CD14-positive monocyte (primary cell): ENCODE results near the gene TALDO1. TPM values are rescaled to one million over a fixed set of nuclear protein-coding genes. Genes with fewer than 3 reads are reported as not detected.

Source experiments
- DNase-seq, 3 donors: peaks; one replicate each; pipeline ENCODE4 v3.0.0-alpha.2; 2011 to 2022
- H2AFZ ChIP-seq: 2 replicates; pipeline ENCODE4 v1.6.0; 2012; ENCODE audit warnings: mild to moderate bottlenecking, low read depth, low read length, inconsistent platforms; ENCODE audit not compliant: insufficient read depth, poor library complexity, severe bottlenecking
- H3K27ac ChIP-seq, 2 donors: 1 replicate in 1 of 2; 2 replicates in 1 of 2; pipeline ENCODE4 v1.5.1; 2012 to 2013; ENCODE audit warnings: low read length in 2 of 2, control low read depth in 1 of 2, inconsistent platforms in 1 of 2, low read depth in 1 of 2, mild to moderate bottlenecking in 1 of 2
- H3K27me3 ChIP-seq, 2 donors: one replicate each; pipeline versions ENCODE4 v1.6.0 to v1.6.1; 2011 to 2013; ENCODE audit warnings: low read length in 2 of 2; ENCODE audit not compliant: control insufficient read depth in 2 of 2, insufficient read depth in 2 of 2
- H3K36me3 ChIP-seq, 2 donors: replicated peaks in 1 of 2; 1 replicate in 1 of 2; 2 replicates in 1 of 2; pipeline versions ENCODE4 v1.5.1 to v1.6.1; 2012 to 2013; ENCODE audit warnings: low read length in 2 of 2, control low read depth in 1 of 2, inconsistent platforms in 1 of 2, mild to moderate bottlenecking in 1 of 2; ENCODE audit not compliant: insufficient read depth in 2 of 2, control insufficient read depth in 1 of 2
- H3K4me1 ChIP-seq, 2 donors: 1 replicate in 1 of 2; 2 replicates in 1 of 2; pipeline versions ENCODE4 v1.5.1 to v1.6.1; 2012 to 2013; ENCODE audit warnings: low read length in 2 of 2, control low read depth in 1 of 2, inconsistent platforms in 1 of 2, mild to moderate bottlenecking in 1 of 2, moderate library complexity in 1 of 2; ENCODE audit not compliant: insufficient read depth in 2 of 2, control insufficient read depth in 1 of 2
- H3K4me2 ChIP-seq: replicated peaks from 2 replicates; pipeline ENCODE3; 2012; ENCODE audit warnings: low read length, moderate library complexity, mild to moderate bottlenecking; ENCODE audit not compliant: poor library complexity, severe bottlenecking; ENCODE audit errors: extremely low read depth
- H3K4me3 ChIP-seq, 3 experiments: fragments of 200-600 bp in 1 of 3; sonication (generic) in 1 of 3; replicated peaks in 1 of 3; 1 replicate in 2 of 3; 2 replicates in 1 of 3; pipeline ENCODE4 v1.5.1; 2011 to 2013; ENCODE audit warnings: low read length in 3 of 3, mild to moderate bottlenecking in 3 of 3, control low read depth in 2 of 3, low read depth in 2 of 3, inconsistent platforms in 1 of 3, moderate library complexity in 1 of 3
- H3K79me2 ChIP-seq: 2 replicates; pipeline ENCODE4 v1.6.0; 2012; ENCODE audit warnings: mild to moderate bottlenecking, control low read depth, inconsistent platforms, low read length, moderate library complexity; ENCODE audit not compliant: insufficient read depth
- H3K9ac ChIP-seq: 2 replicates; pipeline ENCODE4 v1.6.0; 2017; ENCODE audit warnings: low read length, mild to moderate bottlenecking; ENCODE audit not compliant: insufficient read depth, poor library complexity, severe bottlenecking
- H3K9me3 ChIP-seq, 2 donors: replicated peaks in 1 of 2; 1 replicate in 1 of 2; 2 replicates in 1 of 2; pipeline versions ENCODE4 v1.5.1 to v1.6.1; 2012 to 2013; ENCODE audit warnings: low read length in 2 of 2, control low read depth in 1 of 2; ENCODE audit not compliant: control insufficient read depth in 1 of 2, insufficient read depth in 1 of 2
- H4K20me1 ChIP-seq: 2 replicates; pipeline ENCODE4 v1.6.0; 2012; ENCODE audit warnings: mild to moderate bottlenecking, low read length, control low read depth, moderate library complexity; ENCODE audit not compliant: insufficient read depth
- H3K27ac Mint-ChIP-seq, 7 donors: one replicate each; pipeline ENCODE4 v1.8.0; 2020; ENCODE audit warnings: mild to moderate bottlenecking in 7 of 7, mixed read lengths in 7 of 7, moderate library complexity in 6 of 7, inconsistent platforms in 2 of 7
- H3K27me3 Mint-ChIP-seq, 3 donors: one replicate each; pipeline ENCODE4 v1.8.0; 2021 to 2022; ENCODE audit warnings: low read depth in 3 of 3, mild to moderate bottlenecking in 3 of 3, mixed read lengths in 3 of 3, moderate library complexity in 3 of 3, inconsistent platforms in 1 of 3
- H3K36me3 Mint-ChIP-seq, 2 donors: one replicate each; pipeline ENCODE4 v1.8.0; 2020; ENCODE audit warnings: mixed read lengths in 2 of 2, inconsistent platforms in 1 of 2, mild to moderate bottlenecking in 1 of 2
- H3K4me1 Mint-ChIP-seq: one replicate; pipeline ENCODE4 v1.8.0; 2020; ENCODE audit warnings: mild to moderate bottlenecking, mixed read lengths
- H3K4me3 Mint-ChIP-seq, 2 donors: one replicate each; pipeline ENCODE4 v1.8.0; 2020; ENCODE audit warnings: mild to moderate bottlenecking in 2 of 2, mixed read lengths in 2 of 2, moderate library complexity in 1 of 2
- H3K9me3 Mint-ChIP-seq, 7 donors: one replicate each; pipeline ENCODE4 v1.8.0; 2020 to 2022; ENCODE audit warnings: mixed read lengths in 7 of 7, mild to moderate bottlenecking in 6 of 7, moderate library complexity in 6 of 7, inconsistent platforms in 2 of 7
- WGBS: methylation state at CpG from one replicate; pipeline ENCODE4 v1.1.5; 2013; ENCODE audit warnings: missing lambda C conversion rate; ENCODE audit not compliant: insufficient coverage; 5-methylcytosine and 5-hydroxymethylcytosine counted together
- intact Hi-C, 2 donors: fragments of 100-400 bp; cut with micrococcal nuclease; formaldehyde crosslinking; loops; one replicate each; pipeline versions ENCODE4 v1.15.0 to v1.15.1; 2023
- polyA plus RNA-seq, 3 donors: library from polyadenylated mRNA; depleted of rRNA in 1 of 3; unstranded in 2 of 3; stranded (reverse) in 1 of 3; fragments of 300-500 nt in 2 of 3; fragments of >200 nt in 1 of 3; fragmentation: Illumina TruSeq in 2 of 3; gene quantifications; 1 replicate in 2 of 3; 2 replicates in 1 of 3; pipeline ENCODE4 v1.2.3, GENCODE V29; 2012 to 2021
- TF ChIP-seq, protein P1 (sequence below): fragments of 200-600 bp; IDR thresholded peaks from one replicate; pipeline ENCODE4 v1.8.0; 2022; ENCODE audit warnings: antibody characterized with exemption, mild to moderate bottlenecking

The TALDO1 gene
- polyA plus RNA-seq, 3 donors, result 502 to 1,249 (median 1,224) TPM

DNA sequence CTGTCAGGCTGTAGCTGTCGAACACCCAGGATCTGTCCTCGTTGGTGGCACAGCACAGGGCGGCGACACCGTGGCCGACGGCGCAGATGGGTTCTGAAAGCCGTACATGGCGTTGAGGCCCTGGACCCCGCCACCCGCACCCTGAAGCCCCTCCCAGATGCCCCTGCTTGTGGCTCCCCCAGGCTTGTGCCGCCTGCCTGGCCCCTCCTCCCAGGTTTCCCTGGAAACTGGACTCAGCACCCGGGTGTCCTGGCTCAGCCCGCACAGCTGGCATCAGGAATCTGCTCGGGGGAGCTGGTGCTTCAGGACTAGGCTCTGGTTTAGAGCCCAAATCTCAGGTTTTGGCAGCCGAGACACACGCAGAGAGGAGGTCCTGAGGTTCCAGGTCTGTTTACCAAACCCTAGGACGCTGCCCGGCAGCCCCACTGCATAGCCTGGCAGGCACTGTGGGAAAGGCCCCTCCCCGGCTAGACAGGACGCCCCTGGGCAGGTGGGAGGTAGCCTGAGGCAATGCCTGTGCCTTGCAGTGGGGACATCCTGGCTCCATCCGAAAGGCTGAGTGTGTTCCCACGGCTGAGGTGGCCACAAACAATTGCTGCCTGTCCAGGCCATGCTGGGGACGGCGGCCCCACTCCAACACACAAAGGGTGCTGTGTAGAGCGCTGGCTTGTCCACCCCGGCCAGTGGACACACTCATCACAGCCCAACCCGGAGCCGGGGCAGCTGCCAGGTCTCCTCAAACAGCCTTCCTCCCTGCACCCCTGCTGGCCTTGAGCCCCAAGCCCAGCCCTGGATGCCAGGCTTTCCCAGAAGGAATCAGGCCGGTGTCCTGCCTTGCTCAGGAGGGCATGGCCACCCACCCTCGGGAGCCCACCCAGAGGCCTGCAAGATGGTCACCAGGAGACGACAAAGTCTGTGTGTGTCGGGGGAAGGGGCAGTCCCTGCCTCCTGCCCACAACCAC is 25.4 kb downstream of the TALDO1 start:
- peaks cover 43% of the 10 kb centered on the region for H3K79me2 ChIP-seq
- TF ChIP-seq, protein P1, sequence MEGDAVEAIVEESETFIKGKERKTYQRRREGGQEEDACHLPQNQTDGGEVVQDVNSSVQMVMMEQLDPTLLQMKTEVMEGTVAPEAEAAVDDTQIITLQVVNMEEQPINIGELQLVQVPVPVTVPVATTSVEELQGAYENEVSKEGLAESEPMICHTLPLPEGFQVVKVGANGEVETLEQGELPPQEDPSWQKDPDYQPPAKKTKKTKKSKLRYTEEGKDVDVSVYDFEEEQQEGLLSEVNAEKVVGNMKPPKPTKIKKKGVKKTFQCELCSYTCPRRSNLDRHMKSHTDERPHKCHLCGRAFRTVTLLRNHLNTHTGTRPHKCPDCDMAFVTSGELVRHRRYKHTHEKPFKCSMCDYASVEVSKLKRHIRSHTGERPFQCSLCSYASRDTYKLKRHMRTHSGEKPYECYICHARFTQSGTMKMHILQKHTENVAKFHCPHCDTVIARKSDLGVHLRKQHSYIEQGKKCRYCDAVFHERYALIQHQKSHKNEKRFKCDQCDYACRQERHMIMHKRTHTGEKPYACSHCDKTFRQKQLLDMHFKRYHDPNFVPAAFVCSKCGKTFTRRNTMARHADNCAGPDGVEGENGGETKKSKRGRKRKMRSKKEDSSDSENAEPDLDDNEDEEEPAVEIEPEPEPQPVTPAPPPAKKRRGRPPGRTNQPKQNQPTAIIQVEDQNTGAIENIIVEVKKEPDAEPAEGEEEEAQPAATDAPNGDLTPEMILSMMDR, result no peak
- Mint-ChIP-seq H3K4me1 (peaks cover 16% of the 10 kb centered on the region), H3K9me3 (peaks cover 0 to 2% (median 0%) of the 10 kb centered on the region in 7 donors), H3K36me3 (peaks cover 15 to 58% of the 10 kb centered on the region in 2 donors), H3K27me3 (peaks cover 0 to 2% (median 0%) of the 10 kb centered on the region in 3 donors), H3K27ac (peak overlapping the region in 1 of 7 donors; percentile 43), H3K4me3 (no peak overlapping the region)
- H3K36me3 ChIP-seq, result peaks cover 41 to 42% of the 10 kb centered on the region in 2 donors
- peaks cover 15 to 20% of the 10 kb centered on the region in 2 donors for H3K4me1 ChIP-seq
- H3K27ac ChIP-seq, result no peak overlapping the region
- no peak overlapping the region for H3K9ac ChIP-seq
- 97% methylated on average over 28 of the region's 34 CpGs for WGBS
- intact Hi-C loops, result no loop called here
- H3K27me3 ChIP-seq, result no peaks in the 10 kb centered on the region
- H3K4me2 ChIP-seq, result no peak overlapping the region
- no peaks in the 10 kb centered on the region for H3K9me3 ChIP-seq
- H3K4me3 ChIP-seq, result no peak overlapping the region
- no peak overlapping the region for H2AFZ ChIP-seq
- DNase-seq, result no peak
- peaks cover 54% of the 10 kb centered on the region for H4K20me1 ChIP-seq

DNA sequence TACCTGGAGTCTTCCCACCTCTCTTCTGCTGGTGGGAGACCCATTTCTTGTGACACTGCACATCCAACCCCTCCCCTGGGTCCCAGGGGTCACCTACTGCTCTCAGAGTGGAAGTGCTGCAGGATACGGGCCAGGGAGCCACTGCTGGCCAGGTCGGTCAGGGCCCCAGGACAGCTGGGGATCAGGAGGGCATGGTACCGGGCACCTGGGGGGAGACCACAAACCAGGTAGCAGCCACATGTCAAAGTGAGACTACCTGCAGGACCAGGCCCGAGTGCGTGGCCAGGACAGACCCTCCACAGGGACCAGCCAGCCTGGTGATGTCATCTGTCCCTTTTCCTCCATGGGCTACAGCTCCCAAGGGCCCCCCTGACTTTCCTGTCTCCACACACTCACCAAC is 26.2 kb downstream of the TALDO1 start:
- Histone ChIP-seq H3K9ac (no peak overlapping the region), H3K4me2 (no peak overlapping the region), H3K27me3 (no peaks in the 10 kb centered on the region), H3K9me3 (no peaks in the 10 kb centered on the region), H3K4me3 (no peak overlapping the region), H2AFZ (no peak overlapping the region), H4K20me1 (peaks cover 53% of the 10 kb centered on the region), H3K4me1 (peaks cover 23 to 27% of the 10 kb centered on the region in 2 donors), H3K79me2 (peaks cover 50% of the 10 kb centered on the region), H3K27ac (no peak overlapping the region), H3K36me3 (peaks cover 41 to 42% of the 10 kb centered on the region in 2 donors)
- WGBS, result 92% methylated on average over 3 of the region's 5 CpGs
- DNase-seq, result no peak
- no peak overlapping the region for H3K4me3 Mint-ChIP-seq
- TF ChIP-seq, protein P1, result no peak
- peaks cover 0 to 2% (median 0%) of the 10 kb centered on the region in 3 donors for H3K27me3 Mint-ChIP-seq
- peaks cover 23% of the 10 kb centered on the region for H3K4me1 Mint-ChIP-seq
- peaks cover 0 to 2% (median 0%) of the 10 kb centered on the region in 7 donors for H3K9me3 Mint-ChIP-seq
- intact Hi-C loops, result no loop called here
- peaks cover 15 to 54% of the 10 kb centered on the region in 2 donors for H3K36me3 Mint-ChIP-seq
- H3K27ac Mint-ChIP-seq, result peak overlapping the region in 2 of 7 donors; percentile 15 to 43
